ENCODE data around the gene TMEM87A. TPM values are rescaled to one million over a fixed set of nuclear protein-coding genes. Genes with fewer than 3 reads are reported as not detected.
"Not testable (repeated sequence)": the region's sequence is repeated elsewhere in the genome, so short reads cannot be mapped to it uniquely, and the experiment has no call there.

Gene TMEM87A
- total and polyA plus RNA-seq, 2 experiments from 2014 or later, result 41.8 to 43.5 TPM

- TF ChIP-seq ZNF462 (CRISPR knock-in tag; IDR thresholded peaks at IDR 0.05), result no peak
- no peak for TF ChIP-seq EZH2phosphoT487 (IDR thresholded peaks at IDR 0.05; ENCODE audit: unreplicated experiment)
- no peak for TF ChIP-seq ZNF114 (CRISPR knock-in tag; IDR thresholded peaks at IDR 0.05)
- TF ChIP-seq POLR2AphosphoS5 (IDR thresholded peaks at IDR 0.05; ENCODE audit: low read depth), result no peak
- TF ChIP-seq NANOG (IDR thresholded peaks at IDR 0.05; ENCODE audit: borderline replicate concordance), result no peak
- no peak for TF ChIP-seq REST (IDR thresholded peaks at IDR 0.05; ENCODE audit: unreplicated experiment)
These were observed 46.0 kb upstream of the TMEM87A start (continued) for GRCh38 chr15:42319206-42319605.

- H3K4me3 Mint-ChIP-seq; H2AFZ ChIP-seq; H3K27me3 Mint-ChIP-seq (ENCODE audit: insufficient read depth, low read depth, poor library complexity); H3K36me3 Mint-ChIP-seq (ENCODE audit: low read depth); H4K20me1 ChIP-seq (replicated peaks; ENCODE audit: insufficient read depth); H3K79me2 ChIP-seq (replicated peaks; ENCODE audit: insufficient read depth); H3K4me1 Mint-ChIP-seq; H3K9me3 Mint-ChIP-seq; DNase-seq (ENCODE audit: low spot score); H3K27ac ChIP-seq (ENCODE audit: low read depth); H3K27ac Mint-ChIP-seq; H3K9me2 ChIP-seq (ENCODE audit: insufficient read depth); H3K36me3 ChIP-seq (ENCODE audit: insufficient read depth); H3K4me1 ChIP-seq (ENCODE audit: insufficient read depth); H3K27me3 ChIP-seq (ENCODE audit: insufficient read depth); H3K4me3 ChIP-seq; H3K4me2 ChIP-seq; H3F3A ChIP-seq (replicated peaks; ENCODE audit: low read depth); ATAC-seq: not testable (repeated sequence)
These were observed 43.1 kb upstream of the TMEM87A start for GRCh38 chr15:42316282-42316805.
